ENCODE results near the gene SPTSSA. TPM values are rescaled to one million over a fixed set of nuclear protein-coding genes. Genes with fewer than 3 reads are reported as not detected.

The SPTSSA gene
- total and polyA plus RNA-seq, 9 donors, result 5.1 to 32.0 (median 21.9) TPM

GRCh38 chr14:34457186-34457585 is 4.9 kb downstream of the SPTSSA start:
- no peak for DNase-seq
- H3K9me3 ChIP-seq (replicated peaks; ENCODE audit: control insufficient read depth, low read depth, low read length), result no peaks in the 10 kb centered on the region
- no peaks in the 10 kb centered on the region for H3K4me1 ChIP-seq (ENCODE audit: control insufficient read depth, insufficient read depth, low read length)
- no peak overlapping the region for H3K27ac ChIP-seq (ENCODE audit: low read length)
- H3K27me3 ChIP-seq (ENCODE audit: control insufficient read depth, insufficient read depth, low read length), result no peaks in the 10 kb centered on the region
- 75% methylated on average over 1 of the region's 3 CpGs for WGBS (ENCODE audit: insufficient coverage)
- peaks cover 8% of the 10 kb centered on the region for H3K36me3 ChIP-seq (ENCODE audit: control insufficient read depth, insufficient read depth, low read length)
- no peak overlapping the region for H3K4me3 ChIP-seq (ENCODE audit: low read length)

GRCh38 chr14:34453226-34453625 is 8.8 kb downstream of the SPTSSA start:
- H3K27ac ChIP-seq (ENCODE audit: low read length), result no peak overlapping the region
- no peak for DNase-seq
- no peaks in the 10 kb centered on the region for H3K4me1 ChIP-seq (ENCODE audit: control insufficient read depth, insufficient read depth, low read length)
- H3K27me3 ChIP-seq (ENCODE audit: control insufficient read depth, insufficient read depth, low read length), result no peaks in the 10 kb centered on the region
- 100% methylated on average over 1 of the region's 2 CpGs for WGBS (ENCODE audit: insufficient coverage)
- H3K4me3 ChIP-seq (ENCODE audit: low read length), result no peak overlapping the region
- H3K9me3 ChIP-seq (replicated peaks; ENCODE audit: control insufficient read depth, low read depth, low read length), result no peaks in the 10 kb centered on the region
- peaks cover 12% of the 10 kb centered on the region for H3K36me3 ChIP-seq (ENCODE audit: control insufficient read depth, insufficient read depth, low read length)

- DNase-seq, result no peak
- no CpG with 5 or more reads among the region's 1 CpG for WGBS (ENCODE audit: insufficient coverage)
- H3K27me3 ChIP-seq (ENCODE audit: control insufficient read depth, insufficient read depth, low read length), result no peaks in the 10 kb centered on the region
- H3K36me3 ChIP-seq (ENCODE audit: control insufficient read depth, insufficient read depth, low read length), result peaks cover 13% of the 10 kb centered on the region
- H3K4me3 ChIP-seq (ENCODE audit: low read length), result no peak overlapping the region
- H3K9me3 ChIP-seq (replicated peaks; ENCODE audit: control insufficient read depth, low read depth, low read length), result no peaks in the 10 kb centered on the region
- H3K27ac ChIP-seq (ENCODE audit: low read length), result no peak overlapping the region
- no peaks in the 10 kb centered on the region for H3K4me1 ChIP-seq (ENCODE audit: control insufficient read depth, insufficient read depth, low read length)
Measured at GRCh38 chr14:34452258-34452822, 9.7 kb downstream of the SPTSSA start.

GRCh38 chr14:34450958-34451357 is 11.1 kb downstream of the SPTSSA start:
- peaks cover 14% of the 10 kb centered on the region for H3K36me3 ChIP-seq (ENCODE audit: control insufficient read depth, insufficient read depth, low read length)
- H3K4me1 ChIP-seq (ENCODE audit: control insufficient read depth, insufficient read depth, low read length), result no peaks in the 10 kb centered on the region
- H3K27me3 ChIP-seq (ENCODE audit: control insufficient read depth, insufficient read depth, low read length), result no peaks in the 10 kb centered on the region
- no peak overlapping the region for H3K4me3 ChIP-seq (ENCODE audit: low read length)
- WGBS (ENCODE audit: insufficient coverage), result no CpG with 5 or more reads among the region's 1 CpG
- H3K9me3 ChIP-seq (replicated peaks; ENCODE audit: control insufficient read depth, low read depth, low read length), result no peaks in the 10 kb centered on the region
- H3K27ac ChIP-seq (ENCODE audit: low read length), result no peak overlapping the region
- DNase-seq, result no peak

- Histone ChIP-seq H3K27ac (ENCODE audit: low read length) (no peak overlapping the region), H3K36me3 (ENCODE audit: control insufficient read depth, insufficient read depth, low read length) (peaks cover 11% of the 10 kb centered on the region), H3K27me3 (ENCODE audit: control insufficient read depth, insufficient read depth, low read length) (no peaks in the 10 kb centered on the region), H3K4me1 (ENCODE audit: control insufficient read depth, insufficient read depth, low read length) (no peaks in the 10 kb centered on the region), H3K9me3 (replicated peaks; ENCODE audit: control insufficient read depth, low read depth, low read length) (no peaks in the 10 kb centered on the region), H3K4me3 (ENCODE audit: low read length) (no peak overlapping the region)
- DNase-seq, result no peak
Measured at GRCh38 chr14:34450542-34450915, 11.5 kb downstream of the SPTSSA start.

- no peak for DNase-seq
- no peaks in the 10 kb centered on the region for H3K9me3 ChIP-seq (replicated peaks; ENCODE audit: control insufficient read depth, low read depth, low read length)
- H3K27me3 ChIP-seq (ENCODE audit: control insufficient read depth, insufficient read depth, low read length), result no peaks in the 10 kb centered on the region
- H3K36me3 ChIP-seq (ENCODE audit: control insufficient read depth, insufficient read depth, low read length), result peaks cover 6% of the 10 kb centered on the region
- WGBS (ENCODE audit: insufficient coverage), result no CpG with 5 or more reads among the region's 6 CpGs
- no peak overlapping the region for H3K27ac ChIP-seq (ENCODE audit: low read length)
- H3K4me1 ChIP-seq (ENCODE audit: control insufficient read depth, insufficient read depth, low read length), result no peaks in the 10 kb centered on the region
- H3K4me3 ChIP-seq (ENCODE audit: low read length), result no peak overlapping the region
Measured at GRCh38 chr14:34449819-34450541, 12.1 kb downstream of the SPTSSA start.

GRCh38 chr14:34439090-34439489 is 22.9 kb downstream of the SPTSSA start:
- WGBS (ENCODE audit: insufficient coverage), result 56% methylated on average over 3 of the region's 4 CpGs

GRCh38 chr14:34438438-34438837 is 23.6 kb downstream of the SPTSSA start:
- Histone ChIP-seq H3K27me3 (ENCODE audit: control insufficient read depth, insufficient read depth, low read length) (no peaks in the 10 kb centered on the region), H3K4me1 (ENCODE audit: control insufficient read depth, insufficient read depth, low read length) (no peaks in the 10 kb centered on the region), H3K36me3 (ENCODE audit: control insufficient read depth, insufficient read depth, low read length) (no peaks in the 10 kb centered on the region), H3K27ac (ENCODE audit: low read length) (no peak overlapping the region), H3K9me3 (replicated peaks; ENCODE audit: control insufficient read depth, low read depth, low read length) (no peaks in the 10 kb centered on the region), H3K4me3 (ENCODE audit: low read length) (no peak overlapping the region)
- DNase-seq, result no peak
- WGBS (ENCODE audit: insufficient coverage), result 91% methylated on average over 3 of the region's 4 CpGs

More at GRCh38 chr14:34439090-34439489, 22.9 kb downstream of the SPTSSA start:
- no peak overlapping the region for H3K4me3 ChIP-seq (ENCODE audit: low read length)
- H3K4me1 ChIP-seq (ENCODE audit: control insufficient read depth, insufficient read depth, low read length), result no peaks in the 10 kb centered on the region
- H3K36me3 ChIP-seq (ENCODE audit: control insufficient read depth, insufficient read depth, low read length), result no peaks in the 10 kb centered on the region
- no peak for DNase-seq
- no peaks in the 10 kb centered on the region for H3K27me3 ChIP-seq (ENCODE audit: control insufficient read depth, insufficient read depth, low read length)
- no peaks in the 10 kb centered on the region for H3K9me3 ChIP-seq (replicated peaks; ENCODE audit: control insufficient read depth, low read depth, low read length)
- H3K27ac ChIP-seq (ENCODE audit: low read length), result no peak overlapping the region

GRCh38 chr14:34437729-34438080 is 24.3 kb downstream of the SPTSSA start:
- Histone ChIP-seq H3K9me3 (replicated peaks; ENCODE audit: control insufficient read depth, low read depth, low read length) (no peaks in the 10 kb centered on the region), H3K4me3 (ENCODE audit: low read length) (no peak overlapping the region), H3K4me1 (ENCODE audit: control insufficient read depth, insufficient read depth, low read length) (no peaks in the 10 kb centered on the region), H3K27ac (ENCODE audit: low read length) (no peak overlapping the region), H3K27me3 (ENCODE audit: control insufficient read depth, insufficient read depth, low read length) (no peaks in the 10 kb centered on the region), H3K36me3 (ENCODE audit: control insufficient read depth, insufficient read depth, low read length) (no peaks in the 10 kb centered on the region)
- no peak for DNase-seq
- WGBS (ENCODE audit: insufficient coverage), result no CpG with 5 or more reads among the region's 3 CpGs

- Histone ChIP-seq H3K4me1 (ENCODE audit: control insufficient read depth, insufficient read depth, low read length) (no peaks in the 10 kb centered on the region), H3K9me3 (replicated peaks; ENCODE audit: control insufficient read depth, low read depth, low read length) (no peaks in the 10 kb centered on the region), H3K27me3 (ENCODE audit: control insufficient read depth, insufficient read depth, low read length) (no peaks in the 10 kb centered on the region), H3K27ac (ENCODE audit: low read length) (no peak overlapping the region), H3K36me3 (ENCODE audit: control insufficient read depth, insufficient read depth, low read length) (no peaks in the 10 kb centered on the region), H3K4me3 (ENCODE audit: low read length) (no peak overlapping the region)
- no peak for DNase-seq
- 71% methylated on average over 1 of the region's 1 CpG for WGBS (ENCODE audit: insufficient coverage)
Measured at GRCh38 chr14:34436960-34437728, 24.9 kb downstream of the SPTSSA start.
